ENCODE results near the gene ZNF438. TPM values are rescaled to one million over a fixed set of nuclear protein-coding genes. Genes with fewer than 3 reads are reported as not detected.
"Not testable (repeated sequence)": the region's sequence is repeated elsewhere in the genome, so short reads cannot be mapped to it uniquely, and the experiment has no call there.

The ZNF438 gene
- total and polyA plus RNA-seq, 4 experiments from 2014 or later = 2.0 to 4.5 (median 3.9) TPM

GRCh38 chr10:30963992-30964930 lies 67.4 kb downstream of the ZNF438 start:
- Mint-ChIP-seq H3K27me3 (no peaks in the 10 kb centered on the region), H3K4me3 (no peak overlapping the region), H3K9me3 (peaks cover 0 to 3% (median 0%) of the 10 kb centered on the region in 8 donors), H3K36me3 (peaks cover 0 to 4% of the 10 kb centered on the region in 2 donors), H3K27ac (no peak overlapping the region), H3K4me1 (peaks cover 0 to 7% (median 3%) of the 10 kb centered on the region in 4 donors)
- Histone ChIP-seq H3K27me3 (ENCODE audit: insufficient read depth, low read length) (no peaks in the 10 kb centered on the region), H3K4me3 (ENCODE audit: low read length in 2 of 2) (no peak overlapping the region), H3K36me3 (ENCODE audit: insufficient read depth, low read length) (no peaks in the 10 kb centered on the region), H3K27ac (ENCODE audit: low read depth, low read length) (no peak overlapping the region), H3K4me1 (ENCODE audit: insufficient read depth, low read length) (no peaks in the 10 kb centered on the region), H3K9me3 (ENCODE audit: control insufficient read depth in 1 of 2, low read length in 2 of 2) (no peaks in the 10 kb centered on the region)
- ChIA-PET CTCF (ENCODE audit: partially characterized antibody) (no interaction called here), POLR2A (ENCODE audit: partially characterized antibody) (no interaction called here)
- intact Hi-C loops (cut with micrococcal nuclease) = no loop called here
- no peak for DNase-seq

DNA sequence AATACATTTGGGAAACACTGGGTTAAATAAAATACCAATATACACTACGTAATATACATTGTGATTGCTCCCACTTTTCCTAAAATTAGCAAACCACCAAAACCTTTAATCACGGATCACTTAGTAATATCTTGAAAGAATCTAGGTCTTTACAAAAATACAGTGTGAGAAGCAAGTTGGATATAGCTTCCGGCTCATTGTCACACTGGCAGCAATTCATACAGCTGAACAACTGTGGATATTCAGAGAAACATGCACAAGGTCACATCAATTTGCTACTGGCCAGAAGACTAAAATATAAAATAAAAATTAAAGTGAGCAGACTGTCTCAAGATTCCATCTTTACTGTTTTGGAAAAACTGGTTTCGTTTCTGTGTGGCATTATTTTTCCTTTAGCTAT lies 69.1 kb downstream of the ZNF438 start:
- H3K9me3 ChIP-seq (ENCODE audit: control insufficient read depth in 1 of 2, low read length in 2 of 2) = no peaks in the 10 kb centered on the region
- H3K4me3 Mint-ChIP-seq = no peak overlapping the region
- peaks cover 0 to 7% (median 3%) of the 10 kb centered on the region in 4 donors for H3K4me1 Mint-ChIP-seq
- peaks cover 0 to 4% of the 10 kb centered on the region in 2 donors for H3K36me3 Mint-ChIP-seq
- ChIA-PET POLR2A (ENCODE audit: partially characterized antibody) (interaction anchor here (0.7 kb wide), 1 partner anchor 132 kb away, joined by 4 read pairs; no protein-coding TSS in a partner anchor), CTCF (ENCODE audit: partially characterized antibody) (no interaction called here)
- H3K4me3 ChIP-seq (ENCODE audit: low read length in 2 of 2) = no peak overlapping the region
- H3K9me3 Mint-ChIP-seq = peaks cover 0 to 4% (median 0%) of the 10 kb centered on the region in 8 donors
- intact Hi-C loops (cut with micrococcal nuclease) = no loop called here
- no peaks in the 10 kb centered on the region for H3K27me3 Mint-ChIP-seq
- no peaks in the 10 kb centered on the region for H3K27me3 ChIP-seq (ENCODE audit: insufficient read depth, low read length)
- H3K27ac Mint-ChIP-seq = no peak overlapping the region
- H3K36me3 ChIP-seq (ENCODE audit: insufficient read depth, low read length) = no peaks in the 10 kb centered on the region
- H3K4me1 ChIP-seq (ENCODE audit: insufficient read depth, low read length) = no peaks in the 10 kb centered on the region
- H3K27ac ChIP-seq (ENCODE audit: low read depth, low read length) = no peak overlapping the region
- no peak for DNase-seq

GRCh38 chr10:30959836-30960210 lies 71.8 kb downstream of the ZNF438 start:
- H3K9me3 Mint-ChIP-seq = peaks cover 0 to 8% (median 3%) of the 10 kb centered on the region in 8 donors

DNA sequence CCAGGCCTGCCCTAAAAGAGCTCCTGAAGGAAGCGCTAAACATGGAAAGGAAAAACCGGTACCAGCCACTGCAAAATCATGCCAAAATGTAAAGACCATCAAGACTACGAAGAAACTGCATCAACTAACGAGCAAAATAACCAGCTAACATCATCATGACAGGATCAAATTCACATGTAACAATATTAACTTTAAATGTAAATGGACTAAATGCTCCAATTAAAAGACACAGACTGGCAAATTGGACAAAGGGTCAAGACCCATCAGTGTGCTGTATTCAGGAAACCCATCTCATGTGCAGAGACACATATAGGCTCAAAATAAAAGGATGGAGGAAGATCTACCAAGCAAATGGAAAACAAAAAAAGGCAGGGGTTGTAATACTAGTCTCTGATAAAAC lies 82.4 kb downstream of the ZNF438 start:
- H3K36me3 Mint-ChIP-seq; H3K27ac Mint-ChIP-seq; H3K4me3 Mint-ChIP-seq; DNase-seq; H3K27me3 ChIP-seq (ENCODE audit: insufficient read depth, low read length); H3K4me1 ChIP-seq (ENCODE audit: insufficient read depth, low read length); H3K4me3 ChIP-seq (ENCODE audit: low read length in 2 of 2); H3K4me1 Mint-ChIP-seq; CTCF ChIA-PET (ENCODE audit: partially characterized antibody); H3K27me3 Mint-ChIP-seq; POLR2A ChIA-PET (ENCODE audit: partially characterized antibody); H3K27ac ChIP-seq (ENCODE audit: low read depth, low read length); H3K36me3 ChIP-seq (ENCODE audit: insufficient read depth, low read length); H3K9me3 ChIP-seq (ENCODE audit: control insufficient read depth in 1 of 2, low read length in 2 of 2); intact Hi-C loops (cut with micrococcal nuclease): not testable (repeated sequence)
- H3K9me3 Mint-ChIP-seq = peaks cover 0 to 13% (median 9%) of the 10 kb centered on the region in 8 donors

More at GRCh38 chr10:30959836-30960210, 71.8 kb downstream of the ZNF438 start:
- Histone ChIP-seq H3K27me3 (ENCODE audit: insufficient read depth, low read length) (no peaks in the 10 kb centered on the region), H3K4me1 (ENCODE audit: insufficient read depth, low read length) (no peaks in the 10 kb centered on the region), H3K9me3 (ENCODE audit: control insufficient read depth in 1 of 2, low read length in 2 of 2) (no peaks in the 10 kb centered on the region), H3K36me3 (ENCODE audit: insufficient read depth, low read length) (no peaks in the 10 kb centered on the region), H3K4me3 (ENCODE audit: low read length in 2 of 2) (no peak overlapping the region), H3K27ac (ENCODE audit: low read depth, low read length) (no peak overlapping the region)
- Mint-ChIP-seq H3K4me1 (peaks cover 0 to 7% (median 3%) of the 10 kb centered on the region in 4 donors), H3K27ac (no peak overlapping the region), H3K36me3 (peaks cover 2 to 4% of the 10 kb centered on the region in 2 donors), H3K27me3 (no peaks in the 10 kb centered on the region), H3K4me3 (no peak overlapping the region)
- intact Hi-C loops (cut with micrococcal nuclease) = no loop called here
- CTCF ChIA-PET (ENCODE audit: partially characterized antibody) = no interaction called here
- POLR2A ChIA-PET (ENCODE audit: partially characterized antibody) = no interaction called here
- DNase-seq = no peak

DNA sequence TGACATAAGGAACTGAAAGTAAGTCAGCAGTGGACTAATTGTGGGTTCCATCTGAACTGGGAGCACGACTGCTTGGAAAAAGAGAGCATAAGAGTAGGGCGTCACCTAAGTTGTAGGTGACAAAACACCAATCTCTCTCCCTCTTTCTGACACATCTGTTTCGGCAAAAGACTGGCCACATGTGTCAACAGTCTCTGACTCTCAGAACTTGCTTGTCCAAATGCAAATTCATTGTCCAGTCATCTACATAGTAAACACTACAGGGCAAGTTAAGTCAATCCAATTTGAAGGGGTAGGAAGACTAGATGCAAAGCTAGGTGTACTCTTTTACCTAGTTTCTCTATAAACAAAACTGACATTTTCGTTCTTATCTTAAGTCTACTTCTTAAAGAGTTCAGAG lies 87.7 kb downstream of the ZNF438 start:
- no peaks in the 10 kb centered on the region for H3K27me3 ChIP-seq (ENCODE audit: insufficient read depth, low read length)
- H3K4me1 ChIP-seq (ENCODE audit: insufficient read depth, low read length) = no peaks in the 10 kb centered on the region
- H3K9me3 ChIP-seq (ENCODE audit: control insufficient read depth in 1 of 2, low read length in 2 of 2) = no peaks in the 10 kb centered on the region
- ChIA-PET CTCF (ENCODE audit: partially characterized antibody) (no interaction called here), POLR2A (ENCODE audit: partially characterized antibody) (no interaction called here)
- H3K4me3 ChIP-seq (ENCODE audit: low read length in 2 of 2) = no peak overlapping the region
- no peak for DNase-seq
- intact Hi-C loops (cut with micrococcal nuclease) = no loop called here
- no peaks in the 10 kb centered on the region for H3K36me3 ChIP-seq (ENCODE audit: insufficient read depth, low read length)
- H3K4me1 Mint-ChIP-seq = peaks cover 0 to 7% (median 3%) of the 10 kb centered on the region in 4 donors
- H3K27ac ChIP-seq (ENCODE audit: low read depth, low read length) = no peak overlapping the region
- H3K36me3 Mint-ChIP-seq = peaks cover 7 to 11% of the 10 kb centered on the region in 2 donors
- peaks cover 0 to 5% (median under 1%) of the 10 kb centered on the region in 8 donors for H3K9me3 Mint-ChIP-seq
- H3K27me3 Mint-ChIP-seq = no peaks in the 10 kb centered on the region
- no peak overlapping the region for H3K4me3 Mint-ChIP-seq
- no peak overlapping the region for H3K27ac Mint-ChIP-seq

- no peak for DNase-seq
- intact Hi-C loops (cut with micrococcal nuclease) = no loop called here
- peaks cover 0 to 7% (median 3%) of the 10 kb centered on the region in 4 donors for H3K4me1 Mint-ChIP-seq
- Histone ChIP-seq H3K9me3 (ENCODE audit: control insufficient read depth in 1 of 2, low read length in 2 of 2) (no peaks in the 10 kb centered on the region), H3K4me1 (ENCODE audit: insufficient read depth, low read length) (no peaks in the 10 kb centered on the region), H3K36me3 (ENCODE audit: insufficient read depth, low read length) (no peaks in the 10 kb centered on the region), H3K4me3 (ENCODE audit: low read length in 2 of 2) (no peak overlapping the region), H3K27ac (ENCODE audit: low read depth, low read length) (no peak overlapping the region), H3K27me3 (ENCODE audit: insufficient read depth, low read length) (no peaks in the 10 kb centered on the region)
- CTCF ChIA-PET (ENCODE audit: partially characterized antibody) = no interaction called here
- H3K9me3 Mint-ChIP-seq = peaks cover 0 to 5% (median under 1%) of the 10 kb centered on the region in 8 donors
- no peaks in the 10 kb centered on the region for H3K27me3 Mint-ChIP-seq
- H3K4me3 Mint-ChIP-seq = no peak overlapping the region
- H3K27ac Mint-ChIP-seq = no peak overlapping the region
- POLR2A ChIA-PET (ENCODE audit: partially characterized antibody) = no interaction called here
- peaks cover 7 to 11% of the 10 kb centered on the region in 2 donors for H3K36me3 Mint-ChIP-seq
Observed at GRCh38 chr10:30943451-30943850, 88.2 kb downstream of the ZNF438 start.

GRCh38 chr10:30940256-30940655 lies 91.4 kb downstream of the ZNF438 start:
- H3K4me3 ChIP-seq (ENCODE audit: low read length in 2 of 2) = no peak overlapping the region
- POLR2A ChIA-PET (ENCODE audit: partially characterized antibody) = no interaction called here
- Mint-ChIP-seq H3K27ac (peak overlapping the region in 1 of 7 donors; percentile 17), H3K4me1 (peaks cover 0 to 7% (median 3%) of the 10 kb centered on the region in 4 donors), H3K4me3 (no peak overlapping the region), H3K9me3 (peaks cover 0 to 7% (median under 1%) of the 10 kb centered on the region in 8 donors), H3K27me3 (no peaks in the 10 kb centered on the region), H3K36me3 (peaks cover 13 to 17% of the 10 kb centered on the region in 2 donors)
- no peaks in the 10 kb centered on the region for H3K4me1 ChIP-seq (ENCODE audit: insufficient read depth, low read length)
- H3K36me3 ChIP-seq (ENCODE audit: insufficient read depth, low read length) = no peaks in the 10 kb centered on the region
- H3K9me3 ChIP-seq (ENCODE audit: control insufficient read depth in 1 of 2, low read length in 2 of 2) = no peaks in the 10 kb centered on the region
- no peak overlapping the region for H3K27ac ChIP-seq (ENCODE audit: low read depth, low read length)
- CTCF ChIA-PET (ENCODE audit: partially characterized antibody) = interaction anchor here (1.3 kb wide), 1 partner anchor 156 kb away, joined by 4 read pairs; no protein-coding TSS in a partner anchor
- intact Hi-C loops (cut with micrococcal nuclease) = no loop called here
- DNase-seq = no peak
- H3K27me3 ChIP-seq (ENCODE audit: insufficient read depth, low read length) = no peaks in the 10 kb centered on the region
